Breast epithelium (tissue), 4 donors: ENCODE measurements around the gene GSTO1. TPM values are rescaled to one million over a fixed set of nuclear protein-coding genes. Genes with fewer than 3 reads are reported as not detected.
"Not testable (repeated sequence)": the region's sequence is repeated elsewhere in the genome, so short reads cannot be mapped to it uniquely, and the experiment has no call there.

Source experiments
- DNase-seq, 2 donors: peaks; one replicate each; pipeline ENCODE4 v3.0.0-alpha.2; 2019; ENCODE audit warnings: low spot score in 2 of 2
- H3K27ac ChIP-seq, 2 donors: fragments of 200-600 bp; sonication (generic) in 1 of 2; one replicate each; pipeline ENCODE4 v1.5.1; 2016 to 2019; ENCODE audit warnings: mild to moderate bottlenecking in 1 of 2
- H3K27me3 ChIP-seq, 2 donors: fragments of 200-600 bp; sonication (generic) in 1 of 2; one replicate each; pipeline versions ENCODE4 v1.5.1 to v1.6.0; 2017 to 2019; ENCODE audit warnings: control low read depth in 1 of 2, mild to moderate bottlenecking in 1 of 2
- H3K36me3 ChIP-seq: fragments of 200-600 bp; one replicate; pipeline ENCODE4 v1.5.1; 2019
- H3K4me1 ChIP-seq, 2 donors: fragments of 200-600 bp; sonication (generic); one replicate each; pipeline ENCODE4 v1.5.1; 2016 to 2019; ENCODE audit warnings: control low read depth in 1 of 2
- H3K4me3 ChIP-seq, 3 donors: fragments of 200-600 bp; sonication (generic); 1 replicate in 2 of 3; 2 replicates in 1 of 3; pipeline ENCODE4 v1.5.1; 2016 to 2019; ENCODE audit warnings: mild to moderate bottlenecking in 3 of 3, moderate library complexity in 2 of 3
- H3K9me3 ChIP-seq, 2 donors: fragments of 200-600 bp; sonication (generic) in 1 of 2; one replicate each; pipeline ENCODE4 v1.5.1; 2016 to 2019; ENCODE audit warnings: control low read depth in 1 of 2
- POLR2A ChIP-seq: fragments of 450-650 bp; IDR thresholded peaks from one replicate; pipeline ENCODE4 v1.6.1; 2016; ENCODE audit warnings: antibody characterized with exemption, mild to moderate bottlenecking, moderate library complexity
- POLR2AphosphoS5 ChIP-seq, 3 donors: sonication (generic); formaldehyde crosslinking; IDR thresholded peaks; one replicate each; pipeline ENCODE4 v1.6.1; 2017; ENCODE audit warnings: antibody characterized with exemption in 3 of 3
- intact Hi-C: fragments of 100-400 bp; cut with DNase I; formaldehyde crosslinking; loops from one replicate; pipeline ENCODE4 v1.15.1; 2023; ENCODE audit warnings: low total_unique reads
- total RNA-seq, 3 donors: library from RNA; depleted of rRNA; stranded (reverse); fragments of >200 nt; gene quantifications; one replicate each; pipeline ENCODE4 v1.1.0, GENCODE V29; 2016
- TF ChIP-seq, protein P1 (sequence below), 3 donors: fragments of 450-650 bp; IDR thresholded peaks; one replicate each; pipeline ENCODE4 v1.5.1; 2016 to 2017; ENCODE audit warnings: antibody characterized with exemption in 3 of 3, mild to moderate bottlenecking in 3 of 3, moderate library complexity in 3 of 3

The GSTO1 gene
- total RNA-seq, 3 donors from 2014 or later = 81.6 to 123 (median 82.4) TPM

DNA sequence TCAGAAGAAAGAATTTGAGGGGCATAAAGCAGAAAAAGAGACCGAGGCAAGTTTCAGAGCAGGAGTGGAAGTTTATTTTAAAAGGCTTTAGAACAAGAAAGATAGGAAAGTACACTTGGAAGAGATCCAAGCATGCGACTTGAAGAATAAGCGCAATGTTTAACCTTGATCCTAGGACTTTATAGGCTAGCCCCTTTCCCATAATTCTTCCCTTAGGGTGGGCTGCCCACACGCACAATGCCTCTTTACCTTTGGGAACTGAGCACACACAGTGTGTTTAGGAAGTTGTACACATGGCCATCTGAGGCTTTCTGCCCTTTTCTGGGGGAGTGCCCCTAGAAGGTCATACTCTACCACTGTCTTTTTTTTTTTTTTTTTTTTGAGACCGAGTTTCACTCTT lies 11.2 kb upstream of the GSTO1 start:
- H3K9me3 ChIP-seq = no peaks in the 10 kb centered on the region
- H3K36me3 ChIP-seq = no peaks in the 10 kb centered on the region
- intact Hi-C loops = no loop called here
- H3K4me3 ChIP-seq = no peak overlapping the region
- no peaks in the 10 kb centered on the region for H3K27me3 ChIP-seq
- TF ChIP-seq POLR2A (no peak), POLR2AphosphoS5 (IDR thresholded peaks at IDR 0.05) (no peak)
- TF ChIP-seq, protein P1, sequence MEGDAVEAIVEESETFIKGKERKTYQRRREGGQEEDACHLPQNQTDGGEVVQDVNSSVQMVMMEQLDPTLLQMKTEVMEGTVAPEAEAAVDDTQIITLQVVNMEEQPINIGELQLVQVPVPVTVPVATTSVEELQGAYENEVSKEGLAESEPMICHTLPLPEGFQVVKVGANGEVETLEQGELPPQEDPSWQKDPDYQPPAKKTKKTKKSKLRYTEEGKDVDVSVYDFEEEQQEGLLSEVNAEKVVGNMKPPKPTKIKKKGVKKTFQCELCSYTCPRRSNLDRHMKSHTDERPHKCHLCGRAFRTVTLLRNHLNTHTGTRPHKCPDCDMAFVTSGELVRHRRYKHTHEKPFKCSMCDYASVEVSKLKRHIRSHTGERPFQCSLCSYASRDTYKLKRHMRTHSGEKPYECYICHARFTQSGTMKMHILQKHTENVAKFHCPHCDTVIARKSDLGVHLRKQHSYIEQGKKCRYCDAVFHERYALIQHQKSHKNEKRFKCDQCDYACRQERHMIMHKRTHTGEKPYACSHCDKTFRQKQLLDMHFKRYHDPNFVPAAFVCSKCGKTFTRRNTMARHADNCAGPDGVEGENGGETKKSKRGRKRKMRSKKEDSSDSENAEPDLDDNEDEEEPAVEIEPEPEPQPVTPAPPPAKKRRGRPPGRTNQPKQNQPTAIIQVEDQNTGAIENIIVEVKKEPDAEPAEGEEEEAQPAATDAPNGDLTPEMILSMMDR (IDR thresholded peaks at IDR 0.05) = no peak
- H3K4me1 ChIP-seq = no peaks in the 10 kb centered on the region
- no peak overlapping the region for H3K27ac ChIP-seq
- no peak for DNase-seq

DNA sequence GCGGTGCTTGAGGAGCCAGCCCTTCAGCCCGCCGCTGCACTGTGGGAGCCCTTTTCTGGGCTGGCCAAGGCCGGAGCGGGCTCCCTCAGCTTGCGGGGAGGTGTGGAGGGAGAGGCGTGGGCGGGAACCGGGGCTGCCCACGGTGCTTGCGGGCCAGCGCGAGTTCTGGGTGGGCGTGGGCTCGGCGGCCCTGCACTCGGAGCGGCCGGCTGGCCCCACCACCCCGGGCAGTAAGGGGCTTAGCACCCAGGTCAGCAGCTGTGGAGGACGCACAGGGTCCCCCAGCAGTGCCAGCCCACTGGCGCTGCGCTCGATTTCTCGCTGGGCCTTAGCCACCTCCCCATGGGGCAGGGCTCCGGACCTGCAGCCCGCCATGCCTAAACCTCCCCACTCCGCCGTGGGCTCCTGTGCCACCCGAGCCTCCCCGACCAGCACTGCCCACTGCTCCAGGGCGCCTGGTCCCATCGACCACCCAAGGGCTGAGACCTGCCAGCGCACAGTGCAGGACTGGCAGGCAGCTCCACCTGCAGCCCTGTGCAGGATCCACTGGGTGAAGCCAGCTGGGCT lies 9.5 kb upstream of the GSTO1 start:
- no peaks in the 10 kb centered on the region for H3K9me3 ChIP-seq
- no peak overlapping the region for H3K27ac ChIP-seq
- no peak overlapping the region for H3K4me3 ChIP-seq
- no peaks in the 10 kb centered on the region for H3K36me3 ChIP-seq
- intact Hi-C loops = no loop called here
- no peaks in the 10 kb centered on the region for H3K27me3 ChIP-seq
- H3K4me1 ChIP-seq = no peaks in the 10 kb centered on the region
- TF ChIP-seq, protein P1 (IDR thresholded peaks at IDR 0.05) = no peak
- no peak for DNase-seq

DNA sequence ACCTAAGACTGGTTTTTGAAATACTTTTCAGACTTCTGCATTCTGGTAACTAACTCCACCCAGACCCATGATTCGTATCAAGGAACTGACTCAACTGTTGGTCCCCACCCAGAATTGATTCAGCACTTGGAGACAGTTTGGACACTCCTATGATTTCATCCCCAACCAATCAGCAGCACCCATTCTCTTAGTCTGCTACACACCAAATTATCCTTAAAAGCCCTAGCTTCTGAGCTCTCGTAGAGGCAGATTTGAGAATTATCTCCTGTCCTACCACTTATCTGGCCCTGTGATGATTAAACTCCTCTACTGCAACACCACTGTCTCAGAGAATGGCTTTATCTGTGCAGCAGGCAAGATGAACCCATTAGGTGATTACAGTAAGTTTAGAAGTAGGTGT lies 7.7 kb upstream of the GSTO1 start:
- Histone ChIP-seq H3K4me3 (no peak overlapping the region), H3K9me3 (no peaks in the 10 kb centered on the region), H3K27me3 (no peaks in the 10 kb centered on the region), H3K27ac (no peak overlapping the region), H3K4me1 (no peaks in the 10 kb centered on the region), H3K36me3 (no peaks in the 10 kb centered on the region)
- TF ChIP-seq, protein P1 (IDR thresholded peaks at IDR 0.05) = no peak
- TF ChIP-seq POLR2AphosphoS5 (IDR thresholded peaks at IDR 0.05) (no peak), POLR2A (no peak)
- intact Hi-C loops = no loop called here
- no peak for DNase-seq

DNA sequence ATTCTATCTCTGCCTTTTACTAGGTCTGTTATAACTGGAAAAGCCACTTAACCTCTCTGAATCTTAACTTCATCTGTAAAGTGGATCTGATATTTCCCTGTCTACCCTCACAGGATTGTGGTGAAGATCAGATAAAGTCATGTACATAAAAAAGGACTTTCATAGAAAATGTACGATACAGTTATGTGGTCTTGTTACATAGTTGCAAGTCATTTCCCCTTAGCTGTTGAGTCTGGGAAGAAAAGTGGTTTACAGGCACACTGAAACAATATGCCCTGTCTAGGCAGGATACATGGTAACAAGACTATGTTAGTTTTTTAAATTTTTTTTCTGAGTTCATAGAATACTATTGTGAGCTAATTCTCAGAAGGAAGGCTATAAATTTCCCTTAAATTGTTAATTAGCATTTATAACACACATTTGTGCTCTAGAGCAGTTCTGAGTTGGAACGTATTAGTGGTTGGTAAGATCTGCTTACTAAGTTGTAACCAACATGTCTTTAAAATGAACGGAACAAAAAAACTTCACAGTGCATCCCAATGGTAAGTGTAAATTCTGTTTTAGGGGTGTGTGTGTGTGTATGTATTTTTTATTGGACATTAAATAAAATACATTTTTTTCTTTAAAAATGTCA lies 7.1 kb upstream of the GSTO1 start:
- Histone ChIP-seq H3K4me1 (no peaks in the 10 kb centered on the region), H3K9me3 (no peaks in the 10 kb centered on the region), H3K27ac (no peak overlapping the region), H3K4me3 (no peak overlapping the region), H3K36me3 (no peaks in the 10 kb centered on the region), H3K27me3 (no peaks in the 10 kb centered on the region)
- no peak for DNase-seq
- no peak for TF ChIP-seq POLR2A
- intact Hi-C loops = no loop called here

DNA sequence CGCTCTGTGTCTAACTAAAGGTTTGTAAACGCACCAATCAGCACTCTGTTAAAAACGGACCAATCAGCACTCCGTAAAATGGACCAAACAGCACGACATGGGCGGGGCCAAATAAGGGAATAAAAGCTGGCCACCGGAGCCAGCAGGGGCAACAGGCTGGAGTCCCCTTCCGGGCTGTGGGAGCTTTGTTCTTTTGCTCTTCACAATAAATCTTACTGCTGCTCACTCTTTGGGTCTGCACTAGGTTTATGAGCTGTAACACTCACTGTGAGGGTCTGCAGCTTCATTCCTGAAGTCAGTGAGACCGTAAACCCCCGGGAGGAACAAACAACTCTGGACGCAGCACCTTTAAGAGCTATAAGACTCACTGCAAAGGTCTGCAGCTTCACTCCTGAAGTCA lies 5.8 kb upstream of the GSTO1 start:
- H3K4me3 ChIP-seq, H3K4me1 ChIP-seq, H3K27ac ChIP-seq, H3K9me3 ChIP-seq, intact Hi-C loops, H3K36me3 ChIP-seq, DNase-seq, H3K27me3 ChIP-seq: not testable (repeated sequence)

DNA sequence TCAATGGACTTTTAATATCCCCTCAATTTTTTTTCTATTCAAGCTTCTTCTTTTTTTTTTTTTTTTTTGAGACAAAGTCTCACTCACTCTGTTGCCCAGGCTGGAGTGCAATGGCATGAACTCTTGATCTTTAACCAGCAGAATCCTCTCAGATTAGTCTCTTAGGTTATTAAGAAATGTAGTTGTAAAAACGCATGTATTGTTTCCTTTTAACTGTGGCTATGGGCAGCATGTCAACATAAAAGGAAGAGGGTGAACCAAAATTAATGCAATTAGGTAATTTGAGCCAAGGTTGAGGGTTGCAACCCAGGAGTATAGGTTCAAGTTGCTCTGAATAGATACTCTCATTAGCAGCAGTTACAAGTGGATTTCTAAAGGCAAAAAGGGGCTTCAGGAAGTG lies 4.3 kb upstream of the GSTO1 start:
- Histone ChIP-seq H3K27me3 (no peaks in the 10 kb centered on the region), H3K9me3 (no peaks in the 10 kb centered on the region), H3K4me3 (no peak overlapping the region), H3K27ac (no peak overlapping the region), H3K36me3 (no peaks in the 10 kb centered on the region), H3K4me1 (no peaks in the 10 kb centered on the region)
- DNase-seq = no peak
- intact Hi-C loops = no loop called here
- no peak for TF ChIP-seq POLR2A
- TF ChIP-seq, protein P1 (IDR thresholded peaks at IDR 0.05) = no peak
- no peak for TF ChIP-seq POLR2AphosphoS5 (IDR thresholded peaks at IDR 0.05)
